HepG2 (cell line): ENCODE data around the gene MBD3L2B. TPM values are rescaled to one million over a fixed set of nuclear protein-coding genes. Genes with fewer than 3 reads are reported as not detected.

Source experiments
- FOXK2 ChIP-seq: fragments of 450-650 bp; IDR thresholded peaks from 2 replicates; pipeline ENCODE4 v1.6.1; 2016
- HDAC6 ChIP-seq: fragments of 200-600 bp; sonication (generic); IDR thresholded peaks from 2 replicates; pipeline ENCODE4 v1.7.0; 2017; ENCODE audit warnings: mild to moderate bottlenecking, antibody characterized with exemption, low read length, low read depth
- HIVEP1 ChIP-seq: sonication (generic); formaldehyde crosslinking; IDR thresholded peaks from 2 replicates; pipeline ENCODE4 v1.4.0; 2020; ENCODE audit warnings: mild to moderate bottlenecking, missing genetic modification reagents
- IKZF4 ChIP-seq: sonication (generic); formaldehyde crosslinking; IDR thresholded peaks from 2 replicates; pipeline ENCODE4 v1.5.1; 2020; ENCODE audit warnings: borderline replicate concordance, mild to moderate bottlenecking, low read depth, missing genetic modification reagents; ENCODE audit errors: not compliant biosample characterization
- MEIS2 ChIP-seq: sonication (generic); formaldehyde crosslinking; IDR thresholded peaks from 2 replicates; pipeline ENCODE4 v1.9.0; 2021; ENCODE audit warnings: mild to moderate bottlenecking, missing genetic modification reagents
- MYNN ChIP-seq: sonication (generic); formaldehyde crosslinking; IDR thresholded peaks from 2 replicates; pipeline ENCODE4 v1.4.0; 2020; ENCODE audit warnings: mild to moderate bottlenecking, low read depth, missing genetic modification reagents
- POLR2G ChIP-seq: fragments of 200-400 bp; formaldehyde crosslinking; IDR thresholded peaks from 2 replicates; pipeline ENCODE4 v1.6.1; 2018; ENCODE audit warnings: mild to moderate bottlenecking, low read depth, low read length, moderate library complexity
- RXRB ChIP-seq: IDR thresholded peaks from 2 replicates; pipeline ENCODE4 v1.6.1; 2016; ENCODE audit warnings: borderline replicate concordance, missing genetic modification reagents, missing compliant biosample characterization
- ZMYM4 ChIP-seq: sonication (generic); formaldehyde crosslinking; IDR thresholded peaks from 2 replicates; pipeline ENCODE4 v1.8.1; 2023; ENCODE audit warnings: mild to moderate bottlenecking, missing genetic modification reagents
- ZNF331 ChIP-seq: sonication (generic); formaldehyde crosslinking; IDR thresholded peaks from 2 replicates; pipeline ENCODE4 v1.4.0; 2020; ENCODE audit warnings: missing genetic modification reagents
- ZNF629 ChIP-seq: sonication (generic); formaldehyde crosslinking; conservative IDR thresholded peaks from 2 replicates; pipeline ENCODE4 v1.5.0; 2020; ENCODE audit warnings: missing genetic modification reagents
- ZNF746 ChIP-seq: sonication (generic); formaldehyde crosslinking; IDR thresholded peaks from 2 replicates; pipeline ENCODE4 v1.8.0; 2022; ENCODE audit warnings: mild to moderate bottlenecking, missing genetic modification reagents
- polyA plus RNA-seq, 8 experiments: library from polyadenylated mRNA; depleted of rRNA in 3 of 8; stranded (reverse) in 7 of 8; unstranded in 1 of 8; fragments of >200 nt; fragmentation: Illumina TruSeq in 4 of 8; extraction: Trizol in 4 of 8; gene quantifications; 2 replicates each; pipeline versions ENCODE4 v1.2.1 to v1.2.3, GENCODE V29; 2011 to 2016; ENCODE audit warnings: low read depth in 4 of 8, missing spikeins in 1 of 8, mixed read lengths in 1 of 8; ENCODE audit not compliant: insufficient read depth in 1 of 8
- total RNA-seq, 5 experiments: library from RNA; depleted of rRNA; stranded (reverse); fragments of >200 nt; fragmentation: Illumina TruSeq; extraction: Trizol; gene quantifications; 2 replicates each; pipeline ENCODE4 v1.2.3, GENCODE V29; 2016; ENCODE audit warnings: low read depth in 1 of 5
- TF ChIP-seq, protein P1 (sequence below): sonication (generic); formaldehyde crosslinking; conservative IDR thresholded peaks from 2 replicates; pipeline ENCODE4 v1.4.0; 2020; ENCODE audit warnings: mild to moderate bottlenecking, missing genetic modification reagents, moderate library complexity
- TF ChIP-seq, protein P2 (sequence below): sonication (generic); formaldehyde crosslinking; IDR thresholded peaks from 2 replicates; pipeline ENCODE4 v1.5.0; 2020; ENCODE audit warnings: mild to moderate bottlenecking, missing genetic modification reagents, borderline replicate concordance
- TF ChIP-seq, protein P3 (sequence below): sonication (generic); formaldehyde crosslinking; IDR thresholded peaks from 2 replicates; pipeline ENCODE4 v1.9.0; 2022; ENCODE audit warnings: missing genetic modification reagents, mild to moderate bottlenecking, borderline replicate concordance

The MBD3L2B gene
- total and polyA plus RNA-seq, 2 of the 13 experiments (the other 11 are each of a cell fraction or from before 2014, with no cell fraction given) = not detected

DNA sequence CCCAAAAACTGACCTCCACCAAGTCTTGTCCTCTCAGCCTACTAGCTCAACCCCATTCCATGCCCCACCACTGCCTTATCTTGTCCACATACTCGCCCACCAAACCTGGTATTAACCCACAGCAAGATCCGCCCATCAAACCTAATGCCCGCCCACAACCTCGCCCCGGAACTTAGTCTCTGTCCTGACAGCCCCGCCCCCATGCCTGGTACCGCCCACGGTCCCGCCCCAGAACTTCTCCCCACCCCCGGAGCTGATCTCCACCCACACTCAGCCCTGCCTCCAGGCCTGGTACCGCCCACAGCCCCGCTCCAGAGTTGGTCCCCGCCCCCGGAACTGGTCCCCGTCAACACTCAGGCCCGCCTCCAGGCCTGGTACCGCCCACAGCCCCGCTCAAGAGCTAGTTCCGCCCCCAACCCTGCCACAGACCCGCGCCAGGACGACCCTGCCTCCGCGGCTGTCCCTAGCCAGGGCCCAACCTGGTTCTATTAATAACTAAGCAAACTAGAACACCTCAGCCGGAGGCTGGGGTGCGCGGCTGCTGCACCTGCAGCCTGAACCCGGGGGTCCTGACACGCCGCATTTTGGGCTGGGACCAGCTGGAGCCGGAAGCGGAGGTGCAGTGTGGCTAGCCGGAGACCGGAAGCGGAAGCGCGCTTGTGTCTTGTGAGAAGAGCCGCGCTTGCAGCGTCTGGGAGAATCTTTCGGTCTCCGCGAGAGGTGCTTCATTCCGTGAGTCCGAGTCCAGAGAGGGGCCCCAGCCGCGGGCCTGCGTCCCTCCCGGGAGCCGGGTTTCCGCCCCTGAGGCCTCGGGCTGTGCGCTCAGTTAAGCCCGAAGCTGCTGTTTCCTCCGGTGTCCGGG, 48.0 kb upstream of the MBD3L2B start, which contains the start of gene ZNF557 (continued):
- TF ChIP-seq, protein P1, sequence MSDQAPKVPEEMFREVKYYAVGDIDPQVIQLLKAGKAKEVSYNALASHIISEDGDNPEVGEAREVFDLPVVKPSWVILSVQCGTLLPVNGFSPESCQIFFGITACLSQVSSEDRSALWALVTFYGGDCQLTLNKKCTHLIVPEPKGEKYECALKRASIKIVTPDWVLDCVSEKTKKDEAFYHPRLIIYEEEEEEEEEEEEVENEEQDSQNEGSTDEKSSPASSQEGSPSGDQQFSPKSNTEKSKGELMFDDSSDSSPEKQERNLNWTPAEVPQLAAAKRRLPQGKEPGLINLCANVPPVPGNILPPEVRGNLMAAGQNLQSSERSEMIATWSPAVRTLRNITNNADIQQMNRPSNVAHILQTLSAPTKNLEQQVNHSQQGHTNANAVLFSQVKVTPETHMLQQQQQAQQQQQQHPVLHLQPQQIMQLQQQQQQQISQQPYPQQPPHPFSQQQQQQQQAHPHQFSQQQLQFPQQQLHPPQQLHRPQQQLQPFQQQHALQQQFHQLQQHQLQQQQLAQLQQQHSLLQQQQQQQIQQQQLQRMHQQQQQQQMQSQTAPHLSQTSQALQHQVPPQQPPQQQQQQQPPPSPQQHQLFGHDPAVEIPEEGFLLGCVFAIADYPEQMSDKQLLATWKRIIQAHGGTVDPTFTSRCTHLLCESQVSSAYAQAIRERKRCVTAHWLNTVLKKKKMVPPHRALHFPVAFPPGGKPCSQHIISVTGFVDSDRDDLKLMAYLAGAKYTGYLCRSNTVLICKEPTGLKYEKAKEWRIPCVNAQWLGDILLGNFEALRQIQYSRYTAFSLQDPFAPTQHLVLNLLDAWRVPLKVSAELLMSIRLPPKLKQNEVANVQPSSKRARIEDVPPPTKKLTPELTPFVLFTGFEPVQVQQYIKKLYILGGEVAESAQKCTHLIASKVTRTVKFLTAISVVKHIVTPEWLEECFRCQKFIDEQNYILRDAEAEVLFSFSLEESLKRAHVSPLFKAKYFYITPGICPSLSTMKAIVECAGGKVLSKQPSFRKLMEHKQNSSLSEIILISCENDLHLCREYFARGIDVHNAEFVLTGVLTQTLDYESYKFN (CRISPR knock-in tag) = peak; percentile 23; the same call in 1 of the 2 replicates
- TF ChIP-seq FOXK2 (no peak), MEIS2 (peak; percentile 27), MYNN (CRISPR knock-in tag) (peak; percentile 19; the same call in 1 of the 2 replicates), ZNF746 (CRISPR knock-in tag) (no peak), HDAC6 (no peak), POLR2G (peak; percentile 96), IKZF4 (CRISPR knock-in tag) (no peak), ZNF629 (no peak), RXRB (0 out of 2 replicates have a peak, but pooled peaks have one; percentile 7), HIVEP1 (peak; percentile 33; the same call in 1 of the 2 replicates), ZMYM4 (CRISPR knock-in tag) (peak; percentile 43; the same call in 1 of the 2 replicates), ZNF331 (CRISPR knock-in tag) (peak; percentile 30; the same call in 1 of the 2 replicates)
- TF ChIP-seq, protein P2, sequence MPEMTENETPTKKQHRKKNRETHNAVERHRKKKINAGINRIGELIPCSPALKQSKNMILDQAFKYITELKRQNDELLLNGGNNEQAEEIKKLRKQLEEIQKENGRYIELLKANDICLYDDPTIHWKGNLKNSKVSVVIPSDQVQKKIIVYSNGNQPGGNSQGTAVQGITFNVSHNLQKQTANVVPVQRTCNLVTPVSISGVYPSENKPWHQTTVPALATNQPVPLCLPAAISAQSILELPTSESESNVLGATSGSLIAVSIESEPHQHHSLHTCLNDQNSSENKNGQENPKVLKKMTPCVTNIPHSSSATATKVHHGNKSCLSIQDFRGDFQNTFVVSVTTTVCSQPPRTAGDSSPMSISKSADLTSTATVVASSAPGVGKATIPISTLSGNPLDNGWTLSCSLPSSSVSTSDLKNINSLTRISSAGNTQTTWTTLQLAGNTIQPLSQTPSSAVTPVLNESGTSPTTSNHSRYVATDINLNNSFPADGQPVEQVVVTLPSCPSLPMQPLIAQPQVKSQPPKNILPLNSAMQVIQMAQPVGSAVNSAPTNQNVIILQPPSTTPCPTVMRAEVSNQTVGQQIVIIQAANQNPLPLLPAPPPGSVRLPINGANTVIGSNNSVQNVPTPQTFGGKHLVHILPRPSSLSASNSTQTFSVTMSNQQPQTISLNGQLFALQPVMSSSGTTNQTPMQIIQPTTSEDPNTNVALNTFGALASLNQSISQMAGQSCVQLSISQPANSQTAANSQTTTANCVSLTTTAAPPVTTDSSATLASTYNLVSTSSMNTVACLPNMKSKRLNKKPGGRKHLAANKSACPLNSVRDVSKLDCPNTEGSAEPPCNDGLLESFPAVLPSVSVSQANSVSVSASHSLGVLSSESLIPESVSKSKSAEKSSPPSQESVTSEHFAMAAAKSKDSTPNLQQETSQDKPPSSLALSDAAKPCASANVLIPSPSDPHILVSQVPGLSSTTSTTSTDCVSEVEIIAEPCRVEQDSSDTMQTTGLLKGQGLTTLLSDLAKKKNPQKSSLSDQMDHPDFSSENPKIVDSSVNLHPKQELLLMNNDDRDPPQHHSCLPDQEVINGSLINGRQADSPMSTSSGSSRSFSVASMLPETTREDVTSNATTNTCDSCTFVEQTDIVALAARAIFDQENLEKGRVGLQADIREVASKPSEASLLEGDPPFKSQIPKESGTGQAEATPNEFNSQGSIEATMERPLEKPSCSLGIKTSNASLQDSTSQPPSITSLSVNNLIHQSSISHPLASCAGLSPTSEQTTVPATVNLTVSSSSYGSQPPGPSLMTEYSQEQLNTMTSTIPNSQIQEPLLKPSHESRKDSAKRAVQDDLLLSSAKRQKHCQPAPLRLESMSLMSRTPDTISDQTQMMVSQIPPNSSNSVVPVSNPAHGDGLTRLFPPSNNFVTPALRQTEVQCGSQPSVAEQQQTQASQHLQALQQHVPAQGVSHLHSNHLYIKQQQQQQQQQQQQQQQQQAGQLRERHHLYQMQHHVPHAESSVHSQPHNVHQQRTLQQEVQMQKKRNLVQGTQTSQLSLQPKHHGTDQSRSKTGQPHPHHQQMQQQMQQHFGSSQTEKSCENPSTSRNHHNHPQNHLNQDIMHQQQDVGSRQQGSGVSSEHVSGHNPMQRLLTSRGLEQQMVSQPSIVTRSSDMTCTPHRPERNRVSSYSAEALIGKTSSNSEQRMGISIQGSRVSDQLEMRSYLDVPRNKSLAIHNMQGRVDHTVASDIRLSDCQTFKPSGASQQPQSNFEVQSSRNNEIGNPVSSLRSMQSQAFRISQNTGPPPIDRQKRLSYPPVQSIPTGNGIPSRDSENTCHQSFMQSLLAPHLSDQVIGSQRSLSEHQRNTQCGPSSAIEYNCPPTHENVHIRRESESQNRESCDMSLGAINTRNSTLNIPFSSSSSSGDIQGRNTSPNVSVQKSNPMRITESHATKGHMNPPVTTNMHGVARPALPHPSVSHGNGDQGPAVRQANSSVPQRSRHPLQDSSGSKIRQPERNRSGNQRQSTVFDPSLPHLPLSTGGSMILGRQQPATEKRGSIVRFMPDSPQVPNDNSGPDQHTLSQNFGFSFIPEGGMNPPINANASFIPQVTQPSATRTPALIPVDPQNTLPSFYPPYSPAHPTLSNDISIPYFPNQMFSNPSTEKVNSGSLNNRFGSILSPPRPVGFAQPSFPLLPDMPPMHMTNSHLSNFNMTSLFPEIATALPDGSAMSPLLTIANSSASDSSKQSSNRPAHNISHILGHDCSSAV (CRISPR knock-in tag) = 0 out of 2 replicates have a peak, but pooled peaks have one; percentile 64
- TF ChIP-seq, protein P3, sequence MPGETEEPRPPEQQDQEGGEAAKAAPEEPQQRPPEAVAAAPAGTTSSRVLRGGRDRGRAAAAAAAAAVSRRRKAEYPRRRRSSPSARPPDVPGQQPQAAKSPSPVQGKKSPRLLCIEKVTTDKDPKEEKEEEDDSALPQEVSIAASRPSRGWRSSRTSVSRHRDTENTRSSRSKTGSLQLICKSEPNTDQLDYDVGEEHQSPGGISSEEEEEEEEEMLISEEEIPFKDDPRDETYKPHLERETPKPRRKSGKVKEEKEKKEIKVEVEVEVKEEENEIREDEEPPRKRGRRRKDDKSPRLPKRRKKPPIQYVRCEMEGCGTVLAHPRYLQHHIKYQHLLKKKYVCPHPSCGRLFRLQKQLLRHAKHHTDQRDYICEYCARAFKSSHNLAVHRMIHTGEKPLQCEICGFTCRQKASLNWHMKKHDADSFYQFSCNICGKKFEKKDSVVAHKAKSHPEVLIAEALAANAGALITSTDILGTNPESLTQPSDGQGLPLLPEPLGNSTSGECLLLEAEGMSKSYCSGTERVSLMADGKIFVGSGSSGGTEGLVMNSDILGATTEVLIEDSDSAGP (CRISPR knock-in tag) = peak; percentile 81; the same call in 1 of the 2 replicates
